Fibroblast of lung (primary cell): ENCODE results near the gene TOMM70.

Experiments
- CTCF ChIP-seq, 2 donors: IDR thresholded peaks in 1 of 2; conservative IDR thresholded peaks in 1 of 2; 1 replicate in 1 of 2; 2 replicates in 1 of 2; pipeline ENCODE4 v1.5.1; 2011 to 2012; ENCODE audit warnings: low read length in 2 of 2, control low read depth in 1 of 2, inconsistent platforms in 1 of 2, low read depth in 1 of 2, mild to moderate bottlenecking in 1 of 2
- EZH2 ChIP-seq: IDR thresholded peaks from 2 replicates; pipeline ENCODE4 v1.5.1; 2012; ENCODE audit warnings: low read length, control low read depth, mild to moderate bottlenecking; ENCODE audit errors: missing control alignments

- no peak for TF ChIP-seq CTCF (conservative IDR thresholded peaks at IDR 0.05 in 1 of 2, IDR thresholded peaks at IDR 0.05 in 1 of 2; ENCODE audit: low read depth in 1 of 2, low read length in 2 of 2)
- no peak for TF ChIP-seq EZH2
Measured at GRCh38 chr3:100416176-100416575, 15.3 kb upstream of the TOMM70 start.
